K562 (cell line): ENCODE results near the gene MAPKAPK2. TPM values are rescaled to one million over a fixed set of nuclear protein-coding genes. Genes with fewer than 3 reads are reported as not detected.

ENCODE experiments used
- ATAC-seq: fragments of 200-7000 bp; cut with Tn5 transposase; 3 replicates; pipeline ENCODE4 v1.9.1; 2020; ENCODE audit warnings: moderate library complexity
- BruUV-seq: library from RNA; stranded (reverse); fragments of 400-500 nt; replicated peaks from 2 replicates; lab custom pipeline; 2021; lab: Mats Ljungman, UMichigan
- CTCF ChIA-PET: fragments of 300-600 bp; formaldehyde crosslinking; extraction: SDS; loops from one replicate; lab custom pipeline; 2021; ENCODE audit warnings: low intra/inter-chr PET ratio; lab: Yijun Ruan, JAX
- POLR2A ChIA-PET: fragments of 300-600, 350-650 bp; sonication (Branson Sonifier 250); formaldehyde crosslinking; extraction: SDS; loops from one replicate; lab custom pipeline; 2021; ENCODE audit warnings: antibody characterized with exemption, inconsistent platforms; lab: Yijun Ruan, JAX
- DNase-seq, 4 experiments: peaks; one replicate each; pipeline versions ENCODE4 v3.0.0 to v3.0.0-alpha.2; 2011 to 2018; ENCODE audit warnings: low spot score in 3 of 4, mixed read lengths in 3 of 4; ENCODE audit errors: extremely low read depth in 1 of 4
- FAIRE-seq: peaks from 2 replicates; lab custom pipeline; 2011; peaks lifted over from hg19 to GRCh38; lab: Jason Lieb, UNC
- H2AFZ ChIP-seq: 2 replicates; pipeline ENCODE4 v1.6.0; 2011; ENCODE audit warnings: low read depth, low read length, control low read depth, inconsistent platforms
- H3K27ac ChIP-seq: fragments of 200-600 bp; 3 replicates; pipeline ENCODE4 v1.8.0; 2011; ENCODE audit warnings: low read depth, mild to moderate bottlenecking, control low read depth, inconsistent platforms, low read length, moderate library complexity, mixed read lengths; ENCODE audit errors: extremely low read depth
- H3K27me3 ChIP-seq, 2 experiments: fragments of 300-600 bp in 1 of 2; 2 replicates in 1 of 2; 3 replicates in 1 of 2; pipeline versions ENCODE4 v1.6.0 to v1.8.0; 2011; ENCODE audit warnings: inconsistent platforms in 2 of 2, low read length in 2 of 2, mild to moderate bottlenecking in 1 of 2, mixed read lengths in 1 of 2, moderate library complexity in 1 of 2; ENCODE audit not compliant: control insufficient read depth in 2 of 2, insufficient read depth in 2 of 2
- H3K36me3 ChIP-seq: fragments of 300-600 bp; 3 replicates; pipeline ENCODE4 v1.8.0; 2011; ENCODE audit warnings: mild to moderate bottlenecking, low read length, inconsistent platforms; ENCODE audit not compliant: control insufficient read depth, insufficient read depth
- H3K4me1 ChIP-seq, 2 experiments: fragments of 200-600 bp in 1 of 2; replicated peaks in 1 of 2; 2 replicates in 1 of 2; 3 replicates in 1 of 2; pipeline versions ENCODE4 v1.5.1 to v1.8.0; 2011; ENCODE audit warnings: inconsistent platforms in 2 of 2, low read length in 2 of 2, mild to moderate bottlenecking in 1 of 2, mixed read lengths in 1 of 2, moderate library complexity in 1 of 2; ENCODE audit not compliant: control insufficient read depth in 2 of 2, insufficient read depth in 2 of 2
- H3K4me2 ChIP-seq: 2 replicates; pipeline ENCODE4 v1.6.1; 2011; ENCODE audit warnings: low read length, control low read depth, inconsistent platforms, mixed read lengths; ENCODE audit not compliant: insufficient read depth
- H3K4me3 ChIP-seq: fragments of 200-600 bp; sonication (generic), shearing (Covaris generic); 2 replicates; pipeline ENCODE4 v1.5.1; 2016; ENCODE audit warnings: control low read depth, inconsistent platforms
- H3K79me2 ChIP-seq: fragments of 200-600 bp; 3 replicates; pipeline ENCODE4 v1.8.0; 2011; ENCODE audit warnings: low read length, inconsistent platforms; ENCODE audit not compliant: control insufficient read depth, insufficient read depth
- H3K9ac ChIP-seq, 2 experiments: 2 replicates each; pipeline versions ENCODE4 v1.6.0 to v1.6.1; 2011; ENCODE audit warnings: low read depth in 2 of 2, low read length in 2 of 2, control low read depth in 1 of 2, inconsistent platforms in 1 of 2, mild to moderate bottlenecking in 1 of 2, mixed read lengths in 1 of 2; ENCODE audit not compliant: insufficient read depth in 1 of 2
- H3K9me1 ChIP-seq: one replicate; pipeline ENCODE4 v1.6.0; 2011; ENCODE audit warnings: inconsistent platforms, mild to moderate bottlenecking, low read length, moderate library complexity; ENCODE audit not compliant: control insufficient read depth, insufficient read depth
- H3K9me3 ChIP-seq: replicated peaks from 2 replicates; pipeline ENCODE4 v1.5.1; 2011; ENCODE audit warnings: low read depth, low read length, inconsistent platforms; ENCODE audit not compliant: control insufficient read depth, insufficient read depth
- H4K20me1 ChIP-seq: replicated peaks from 2 replicates; pipeline ENCODE4 v1.6.1; 2011; ENCODE audit warnings: low read length, inconsistent platforms, mixed read lengths; ENCODE audit not compliant: control insufficient read depth, insufficient read depth
- AFF1 ChIP-seq, 2 experiments: fragments of 450-650 bp; IDR thresholded peaks; 2 replicates each; pipeline ENCODE4 v1.6.1; 2018; ENCODE audit warnings: mild to moderate bottlenecking in 2 of 2, low read depth in 1 of 2; ENCODE audit not compliant: partially characterized antibody in 2 of 2
- C11orf30 ChIP-seq: fragments of 450-650 bp; IDR thresholded peaks from 2 replicates; pipeline ENCODE4 v1.6.1; 2016; ENCODE audit warnings: low read depth, mild to moderate bottlenecking
- RNF219 ChIP-seq: fragments of 250-450 bp; sonication (Bioruptor Pico); IDR thresholded peaks from 2 replicates; pipeline ENCODE4 v1.5.0; 2022; ENCODE audit warnings: mild to moderate bottlenecking
- SMARCC2 ChIP-seq: fragments of 450-650 bp; IDR thresholded peaks from 2 replicates; pipeline ENCODE4 v1.6.1; 2017; ENCODE audit warnings: antibody characterized with exemption, moderate library complexity, mild to moderate bottlenecking, low read depth
- USF1 ChIP-seq: sonication (generic); formaldehyde crosslinking; IDR thresholded peaks from 2 replicates; pipeline ENCODE4 v1.9.0; 2022; ENCODE audit warnings: mild to moderate bottlenecking, missing genetic modification reagents
- ZEB2 ChIP-seq: fragments of 450-650 bp; IDR thresholded peaks from 2 replicates; pipeline ENCODE4 v1.6.1; 2016
- WGBS: fragments of 100-300 bp; shearing (Covaris generic); methylation state at CpG from one replicate; pipeline ENCODE4 v1.1.6; 2016; ENCODE audit warnings: low coverage, mixed read lengths; ENCODE audit not compliant: insufficient coverage; ENCODE audit errors: missing lambda C conversion rate; 5-methylcytosine and 5-hydroxymethylcytosine counted together
- in situ Hi-C: fragments of 300-500 bp; cut with MboI; formaldehyde crosslinking; loops from 4 replicates; pipeline ENCODE4 v1.15.0; 2018; ENCODE audit warnings: inconsistent platforms, mixed read lengths
- intact Hi-C: fragments of 100-400 bp; cut with micrococcal nuclease; formaldehyde crosslinking; loops from 2 replicates; pipeline ENCODE4 v1.14.2; 2022
- polyA plus RNA-seq, 8 experiments: library from polyadenylated mRNA; depleted of rRNA in 4 of 8; stranded (reverse) in 5 of 8; unstranded in 3 of 8; fragments of >200 nt; fragmentation: Nextera tagmentation in 2 of 8; fragmentation: Illumina TruSeq in 1 of 8; extraction: Ambion mirVana in 2 of 8; extraction: Trizol in 1 of 8; gene quantifications; 2 replicates each; pipeline versions ENCODE4 v1.2.1 to v1.2.3, GENCODE V29; 2011 to 2014; ENCODE audit warnings: inconsistent platforms in 1 of 8, missing spikeins in 1 of 8
- total RNA-seq, 7 experiments: library from RNA; depleted of rRNA in 6 of 7; stranded (reverse); fragments of >200 nt in 6 of 7; fragmentation: Illumina TruSeq in 2 of 7; extraction: Trizol in 2 of 7; gene quantifications; 2 replicates each; pipeline versions ENCODE4 v1.2.1 to v1.2.3, GENCODE V29; 2011 to 2021; ENCODE audit warnings: low replicate concordance in 1 of 7

The MAPKAPK2 gene
- total and polyA plus RNA-seq, 9 of the 15 experiments (the other 6 are each of a cell fraction or from before 2014, with no cell fraction given) = 0.63 to 94.2 (median 52.1) TPM

- Histone ChIP-seq H3K9me3 (no peaks in the 10 kb centered on the region), H3K27me3 (no peaks in the 10 kb centered on the region), H3K4me3 (no peak overlapping the region), H3K9ac (peak overlapping the region in 1 of 2 experiments; percentile 24; a peak in 1 of 4 replicates), H4K20me1 (peaks cover 78% of the 10 kb centered on the region), H2AFZ (no peak overlapping the region), H3K4me2 (no peak overlapping the region), H3K36me3 (peaks cover 4% of the 10 kb centered on the region; the same call in 2 of the 3 replicates), H3K9me1 (no peaks in the 10 kb centered on the region), H3K79me2 (peaks cover 96% of the 10 kb centered on the region), H3K4me1 (peaks cover 15 to 25% of the 10 kb centered on the region in 2 experiments; a peak in 4 of 5 replicates), H3K27ac (no peak overlapping the region)
- DNase-seq (no peak), FAIRE-seq (no peak), ATAC-seq (no peak)
- in situ Hi-C loops = no loop called here
- 61% methylated on average over 9 of the region's 9 CpGs for WGBS
- ChIA-PET POLR2A (interaction anchor here (1.5 to 10.6 kb wide), 4 partner anchors 9 to 31 kb away, joined by 6 to 130 read pairs (median 14); no protein-coding TSS in a partner anchor), CTCF (no interaction called here)
- TF ChIP-seq RNF219 (CRISPR knock-in tag) = no peak
- TF ChIP-seq ZEB2 = no peak
- TF ChIP-seq USF1 (CRISPR knock-in tag) = no peak
- no peak for TF ChIP-seq C11orf30
- TF ChIP-seq AFF1 (IDR thresholded peaks at IDR 0.05; ENCODE audit: low read depth in 1 of 2, partially characterized antibody in 2 of 2) = no peak
- no peak for TF ChIP-seq SMARCC2
- intact Hi-C loops = no loop called here
- BruUV-seq = no TSS peak
These were observed 19.5 kb downstream of the MAPKAPK2 start for GRCh38 chr1:206704226-206704625.
